Glutamatergic neuron (in vitro differentiated cells): Measurements from ENCODE around the gene ARHGAP29. TPM values are rescaled to one million over a fixed set of nuclear protein-coding genes. Genes with fewer than 3 reads are reported as not detected.

ENCODE experiments used
- DNase-seq: peaks from one replicate; pipeline ENCODE4 v3.0.0; 2022
- H3K27ac Mint-ChIP-seq: one replicate; pipeline ENCODE4 v1.8.0; 2020; ENCODE audit warnings: mild to moderate bottlenecking, mixed read lengths, inconsistent platforms; ENCODE audit not compliant: unreplicated experiment
- H3K27me3 Mint-ChIP-seq: one replicate; pipeline ENCODE4 v1.8.0; 2020; ENCODE audit warnings: mild to moderate bottlenecking, moderate library complexity, mixed read lengths, inconsistent platforms; ENCODE audit not compliant: unreplicated experiment
- H3K36me3 Mint-ChIP-seq: one replicate; pipeline ENCODE4 v1.8.0; 2020; ENCODE audit warnings: mild to moderate bottlenecking, mixed read lengths, inconsistent platforms; ENCODE audit not compliant: unreplicated experiment
- H3K4me1 Mint-ChIP-seq: one replicate; pipeline ENCODE4 v1.8.0; 2020; ENCODE audit warnings: mild to moderate bottlenecking, low read depth, mixed read lengths, inconsistent platforms; ENCODE audit not compliant: unreplicated experiment
- H3K4me3 Mint-ChIP-seq: one replicate; pipeline ENCODE4 v1.8.0; 2020; ENCODE audit warnings: mild to moderate bottlenecking, mixed read lengths, inconsistent platforms; ENCODE audit not compliant: unreplicated experiment
- H3K9me3 Mint-ChIP-seq: one replicate; pipeline ENCODE4 v1.8.0; 2020; ENCODE audit warnings: mild to moderate bottlenecking, moderate library complexity, mixed read lengths, inconsistent platforms; ENCODE audit not compliant: unreplicated experiment
- total RNA-seq: library from RNA; stranded (reverse); fragmentation: NEBNext Ultra II Directional; extraction: Animal tissue kit (Norgen Biotek cat#: 25700); gene quantifications from one replicate; pipeline ENCODE4 v1.2.1, GENCODE V29; 2021; ENCODE audit not compliant: unreplicated experiment
- TF ChIP-seq, protein P1 (sequence below): fragments of 200-600 bp; sonication (generic); IDR thresholded peaks from one replicate; pipeline ENCODE4 v1.5.0; 2021; ENCODE audit not compliant: partially characterized antibody, unreplicated experiment

Gene ARHGAP29
- total RNA-seq, 1 donor from 2014 or later = 1.1 TPM

DNA sequence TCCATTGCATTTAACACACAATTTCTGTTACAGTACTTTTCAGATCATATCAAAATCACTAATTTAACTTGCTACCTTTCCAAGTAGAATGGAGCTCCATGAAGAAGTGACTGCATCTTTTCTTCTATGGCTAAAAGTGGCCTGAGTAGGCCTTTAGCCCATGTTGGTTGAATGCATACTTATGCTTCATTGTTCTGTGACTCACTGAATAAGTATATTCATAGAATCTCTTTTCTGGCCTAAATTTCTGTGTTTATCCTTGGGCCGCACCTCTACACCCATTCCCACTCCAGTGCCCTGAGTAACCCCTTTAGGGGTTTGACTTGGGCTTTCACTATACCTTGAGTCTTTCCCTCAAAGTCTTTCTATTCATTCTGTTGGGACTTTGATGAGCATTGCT is 42.1 kb upstream of the ARHGAP29 start:
- no peaks in the 10 kb centered on the region for H3K9me3 Mint-ChIP-seq
- no peaks in the 10 kb centered on the region for H3K27me3 Mint-ChIP-seq
- TF ChIP-seq, protein P1, sequence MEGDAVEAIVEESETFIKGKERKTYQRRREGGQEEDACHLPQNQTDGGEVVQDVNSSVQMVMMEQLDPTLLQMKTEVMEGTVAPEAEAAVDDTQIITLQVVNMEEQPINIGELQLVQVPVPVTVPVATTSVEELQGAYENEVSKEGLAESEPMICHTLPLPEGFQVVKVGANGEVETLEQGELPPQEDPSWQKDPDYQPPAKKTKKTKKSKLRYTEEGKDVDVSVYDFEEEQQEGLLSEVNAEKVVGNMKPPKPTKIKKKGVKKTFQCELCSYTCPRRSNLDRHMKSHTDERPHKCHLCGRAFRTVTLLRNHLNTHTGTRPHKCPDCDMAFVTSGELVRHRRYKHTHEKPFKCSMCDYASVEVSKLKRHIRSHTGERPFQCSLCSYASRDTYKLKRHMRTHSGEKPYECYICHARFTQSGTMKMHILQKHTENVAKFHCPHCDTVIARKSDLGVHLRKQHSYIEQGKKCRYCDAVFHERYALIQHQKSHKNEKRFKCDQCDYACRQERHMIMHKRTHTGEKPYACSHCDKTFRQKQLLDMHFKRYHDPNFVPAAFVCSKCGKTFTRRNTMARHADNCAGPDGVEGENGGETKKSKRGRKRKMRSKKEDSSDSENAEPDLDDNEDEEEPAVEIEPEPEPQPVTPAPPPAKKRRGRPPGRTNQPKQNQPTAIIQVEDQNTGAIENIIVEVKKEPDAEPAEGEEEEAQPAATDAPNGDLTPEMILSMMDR = no peak
- H3K4me1 Mint-ChIP-seq = no peaks in the 10 kb centered on the region
- no peak overlapping the region for H3K4me3 Mint-ChIP-seq
- H3K36me3 Mint-ChIP-seq = no peaks in the 10 kb centered on the region
- no peak overlapping the region for H3K27ac Mint-ChIP-seq
- no peak for DNase-seq

DNA sequence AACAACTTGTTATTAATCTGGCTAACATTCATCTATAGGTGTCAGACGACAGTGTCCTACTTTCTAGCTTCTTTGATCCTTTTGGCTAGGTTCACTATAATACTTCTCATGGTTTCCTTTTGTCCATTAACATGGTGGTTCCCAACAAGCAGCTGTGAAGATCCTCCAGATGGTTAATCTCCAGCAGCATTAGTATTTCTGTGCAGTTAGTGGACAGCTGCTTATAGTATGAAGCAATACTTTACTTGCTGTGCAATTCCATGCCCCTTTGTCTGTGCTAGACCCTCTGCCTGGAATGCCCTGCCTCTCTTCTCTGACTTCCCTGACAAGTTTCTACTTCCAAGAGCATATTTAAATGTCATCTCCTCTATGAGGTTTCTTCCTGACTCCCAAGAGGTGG is 41.7 kb upstream of the ARHGAP29 start:
- no peaks in the 10 kb centered on the region for H3K9me3 Mint-ChIP-seq
- DNase-seq = no peak
- H3K36me3 Mint-ChIP-seq = no peaks in the 10 kb centered on the region
- TF ChIP-seq, protein P1 = no peak
- H3K4me3 Mint-ChIP-seq = no peak overlapping the region
- H3K27me3 Mint-ChIP-seq = no peaks in the 10 kb centered on the region
- H3K4me1 Mint-ChIP-seq = no peaks in the 10 kb centered on the region
- no peak overlapping the region for H3K27ac Mint-ChIP-seq

DNA sequence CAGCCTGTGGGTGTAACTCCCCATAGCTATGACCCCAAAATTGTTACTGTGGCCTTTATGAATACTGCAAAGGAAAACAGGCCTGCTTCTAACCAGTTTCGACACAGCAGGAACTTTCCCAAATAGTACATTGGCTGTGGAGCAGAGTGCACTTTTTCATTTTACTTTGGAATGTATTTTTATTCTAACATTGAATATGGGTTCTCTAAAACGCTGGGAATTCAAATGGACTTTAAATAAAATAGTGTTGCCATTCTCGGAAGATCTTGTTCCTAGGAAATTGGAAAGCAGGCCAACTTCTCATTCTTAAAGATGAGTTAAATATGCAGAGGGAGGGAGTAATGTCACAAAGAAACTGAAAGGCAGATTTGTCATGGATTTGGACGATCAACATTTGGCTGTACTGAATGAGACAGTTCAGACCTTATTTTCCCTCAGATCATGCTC is 39.6 kb upstream of the ARHGAP29 start:
- H3K27ac Mint-ChIP-seq = no peak overlapping the region
- no peaks in the 10 kb centered on the region for H3K4me1 Mint-ChIP-seq
- H3K9me3 Mint-ChIP-seq = no peaks in the 10 kb centered on the region
- TF ChIP-seq, protein P1 = no peak
- no peaks in the 10 kb centered on the region for H3K36me3 Mint-ChIP-seq
- no peak overlapping the region for H3K4me3 Mint-ChIP-seq
- no peaks in the 10 kb centered on the region for H3K27me3 Mint-ChIP-seq
- DNase-seq = no peak

DNA sequence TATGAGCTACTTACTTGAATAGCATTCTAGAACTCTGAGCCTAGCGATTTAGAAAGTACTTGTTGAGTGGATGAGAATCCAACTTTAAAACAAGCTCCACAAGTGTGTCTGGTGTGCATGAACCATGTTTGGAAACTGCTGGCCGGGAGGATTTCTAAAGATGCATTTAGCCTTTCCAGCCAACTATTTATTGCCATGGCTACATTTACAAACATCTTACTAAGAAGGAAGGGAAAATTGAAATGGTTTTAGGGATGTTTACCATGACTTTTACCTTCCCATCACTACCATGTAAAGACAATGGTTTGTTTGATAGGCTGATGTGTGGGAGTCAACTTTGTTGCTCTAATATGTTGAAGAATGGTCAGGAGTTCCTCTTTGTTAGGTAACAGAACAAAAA is 37.7 kb upstream of the ARHGAP29 start:
- no peaks in the 10 kb centered on the region for H3K27me3 Mint-ChIP-seq
- no peak for DNase-seq
- TF ChIP-seq, protein P1 = no peak
- no peak overlapping the region for H3K27ac Mint-ChIP-seq
- H3K4me3 Mint-ChIP-seq = no peak overlapping the region
- H3K9me3 Mint-ChIP-seq = no peaks in the 10 kb centered on the region
- no peaks in the 10 kb centered on the region for H3K4me1 Mint-ChIP-seq
- no peaks in the 10 kb centered on the region for H3K36me3 Mint-ChIP-seq

DNA sequence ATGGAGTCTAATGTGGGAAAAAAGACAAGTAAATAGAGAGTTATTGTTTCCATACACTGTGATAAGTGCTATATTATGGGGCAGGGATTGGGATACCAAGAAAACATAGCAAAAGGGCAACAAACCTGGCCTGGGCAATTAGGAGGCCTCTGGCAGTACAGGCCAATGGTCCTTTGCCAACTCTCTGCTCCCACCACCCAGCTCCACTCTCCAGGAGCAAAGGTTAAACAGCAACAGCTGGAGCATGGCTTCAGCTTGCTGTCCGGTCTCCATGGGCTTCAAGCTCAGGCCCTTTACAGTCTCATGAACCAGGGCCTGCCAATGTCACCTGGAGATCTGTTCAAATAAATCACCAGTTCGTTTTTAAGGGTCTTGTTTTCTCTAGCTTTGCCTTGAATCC is 37.2 kb upstream of the ARHGAP29 start:
- Mint-ChIP-seq H3K36me3 (no peaks in the 10 kb centered on the region), H3K27me3 (no peaks in the 10 kb centered on the region), H3K4me1 (no peaks in the 10 kb centered on the region), H3K27ac (no peak overlapping the region), H3K9me3 (no peaks in the 10 kb centered on the region), H3K4me3 (no peak overlapping the region)
- DNase-seq = no peak
- TF ChIP-seq, protein P1 = no peak
